WI38 (cell line): ENCODE results near the gene APBA1.

ENCODE experiments used
- H3K4me3 ChIP-seq: 2 replicates; pipeline ENCODE4 v1.5.1; 2011; ENCODE audit warnings: low read depth, mild to moderate bottlenecking, control low read depth, low read length
- TF ChIP-seq, protein P1 (sequence below): IDR thresholded peaks from 2 replicates; pipeline ENCODE4 v1.5.1; 2012; ENCODE audit warnings: low read depth, mild to moderate bottlenecking, control low read depth, low read length

Gene APBA1

DNA sequence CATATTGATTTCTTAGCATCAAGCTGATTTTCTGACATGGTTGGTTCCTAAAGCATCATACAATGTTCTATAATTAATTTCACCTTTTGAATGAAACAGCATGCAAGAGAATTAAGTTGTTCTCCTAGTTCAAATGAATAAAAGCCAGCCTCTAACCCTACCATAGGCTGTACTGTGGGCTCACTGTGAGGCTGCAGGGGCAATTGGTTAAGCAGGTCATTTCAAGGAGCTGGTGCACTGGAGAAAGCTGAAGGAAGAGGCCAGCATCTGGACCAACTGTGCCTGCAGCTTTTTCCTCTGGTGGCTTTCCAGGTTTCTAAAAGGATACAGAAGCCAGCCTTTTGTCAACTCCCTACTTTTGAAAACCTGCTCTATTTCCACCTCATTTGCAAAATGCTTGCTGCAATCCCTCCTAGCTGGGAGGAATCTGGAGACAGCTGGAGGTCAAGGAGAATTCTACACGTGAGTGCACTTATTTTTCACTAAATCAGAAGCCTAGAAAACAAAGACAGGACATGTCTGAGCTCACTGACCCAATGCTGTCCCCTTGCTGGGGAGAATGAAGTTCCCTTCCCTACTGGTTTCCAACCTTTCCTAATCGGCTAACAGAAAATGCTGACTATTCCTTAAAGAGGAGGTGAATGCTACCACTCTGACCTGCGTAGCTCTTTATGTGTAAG is 158.9 kb downstream of the APBA1 start:
- TF ChIP-seq, protein P1, sequence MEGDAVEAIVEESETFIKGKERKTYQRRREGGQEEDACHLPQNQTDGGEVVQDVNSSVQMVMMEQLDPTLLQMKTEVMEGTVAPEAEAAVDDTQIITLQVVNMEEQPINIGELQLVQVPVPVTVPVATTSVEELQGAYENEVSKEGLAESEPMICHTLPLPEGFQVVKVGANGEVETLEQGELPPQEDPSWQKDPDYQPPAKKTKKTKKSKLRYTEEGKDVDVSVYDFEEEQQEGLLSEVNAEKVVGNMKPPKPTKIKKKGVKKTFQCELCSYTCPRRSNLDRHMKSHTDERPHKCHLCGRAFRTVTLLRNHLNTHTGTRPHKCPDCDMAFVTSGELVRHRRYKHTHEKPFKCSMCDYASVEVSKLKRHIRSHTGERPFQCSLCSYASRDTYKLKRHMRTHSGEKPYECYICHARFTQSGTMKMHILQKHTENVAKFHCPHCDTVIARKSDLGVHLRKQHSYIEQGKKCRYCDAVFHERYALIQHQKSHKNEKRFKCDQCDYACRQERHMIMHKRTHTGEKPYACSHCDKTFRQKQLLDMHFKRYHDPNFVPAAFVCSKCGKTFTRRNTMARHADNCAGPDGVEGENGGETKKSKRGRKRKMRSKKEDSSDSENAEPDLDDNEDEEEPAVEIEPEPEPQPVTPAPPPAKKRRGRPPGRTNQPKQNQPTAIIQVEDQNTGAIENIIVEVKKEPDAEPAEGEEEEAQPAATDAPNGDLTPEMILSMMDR = no peak
- no peak overlapping the region for H3K4me3 ChIP-seq

DNA sequence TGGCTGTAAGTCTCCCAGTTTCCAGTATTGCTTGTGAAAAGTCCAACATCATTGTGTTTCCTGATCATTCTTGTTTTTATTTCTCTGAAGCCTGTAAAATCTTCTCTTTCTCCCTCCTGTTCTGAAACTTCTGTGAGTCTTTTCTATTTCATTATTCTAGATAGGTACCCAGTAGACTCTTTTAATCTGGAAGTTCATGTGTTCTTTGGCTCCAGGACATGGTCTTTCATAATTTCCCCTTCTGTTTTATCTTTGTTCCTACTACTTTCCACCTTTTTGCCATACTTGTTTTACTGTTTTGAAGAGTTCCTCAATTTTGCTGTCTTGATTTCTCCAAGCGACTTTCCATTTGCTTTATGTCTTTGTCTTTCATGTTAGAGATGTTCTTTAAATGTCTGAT is 168.1 kb downstream of the APBA1 start:
- H3K4me3 ChIP-seq = no peak overlapping the region
- TF ChIP-seq, protein P1 = no peak

DNA sequence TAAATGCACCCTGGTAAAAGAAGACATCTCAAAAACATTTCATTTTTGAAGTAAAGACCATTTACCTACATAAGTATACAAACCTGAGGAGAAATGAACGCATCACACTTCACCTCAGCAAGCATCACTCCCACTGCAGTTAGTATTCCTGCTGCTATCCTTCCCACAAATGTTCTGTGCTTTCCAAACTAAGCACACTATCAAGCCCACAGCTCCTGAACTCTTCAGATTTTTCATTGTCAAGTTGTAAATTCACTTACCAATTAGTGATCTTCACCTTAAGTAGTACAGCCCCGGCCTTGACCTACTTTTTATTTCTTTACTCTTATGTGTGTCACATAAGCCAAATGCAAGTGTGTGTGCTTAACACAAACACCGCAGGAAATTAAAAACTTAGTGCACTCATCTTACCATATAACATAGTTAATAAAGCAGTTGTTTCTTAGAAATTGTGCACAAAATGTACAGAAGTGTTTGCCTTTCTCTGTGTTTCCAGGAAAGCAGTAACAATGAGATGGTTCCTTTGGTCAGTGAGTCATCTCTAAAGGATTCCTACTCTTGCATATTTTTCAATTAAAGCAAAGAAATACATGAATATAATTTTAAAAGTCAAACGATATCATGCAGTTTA is 169.4 kb downstream of the APBA1 start:
- TF ChIP-seq, protein P1 = no peak
- no peak overlapping the region for H3K4me3 ChIP-seq

DNA sequence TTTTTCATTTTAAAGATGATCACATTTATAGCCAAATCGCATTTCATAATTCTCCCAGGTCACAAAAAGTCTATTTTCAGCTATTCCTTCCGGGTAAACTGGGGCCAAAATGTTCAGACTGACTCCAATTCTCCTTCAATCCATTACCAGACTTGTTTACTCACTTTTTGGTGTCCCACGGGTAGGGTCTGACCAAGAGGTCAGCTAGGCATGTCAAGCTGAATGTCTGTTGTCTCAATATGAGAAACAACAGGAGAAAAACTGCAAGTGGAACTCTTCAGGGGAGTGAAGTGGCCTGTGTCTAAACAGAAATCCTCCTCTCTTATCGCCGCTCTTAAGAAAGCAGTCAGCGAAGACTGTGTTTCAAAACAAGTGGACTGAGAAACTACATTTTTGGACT is 171.3 kb downstream of the APBA1 start:
- TF ChIP-seq, protein P1 = no peak
- H3K4me3 ChIP-seq = no peak overlapping the region

DNA sequence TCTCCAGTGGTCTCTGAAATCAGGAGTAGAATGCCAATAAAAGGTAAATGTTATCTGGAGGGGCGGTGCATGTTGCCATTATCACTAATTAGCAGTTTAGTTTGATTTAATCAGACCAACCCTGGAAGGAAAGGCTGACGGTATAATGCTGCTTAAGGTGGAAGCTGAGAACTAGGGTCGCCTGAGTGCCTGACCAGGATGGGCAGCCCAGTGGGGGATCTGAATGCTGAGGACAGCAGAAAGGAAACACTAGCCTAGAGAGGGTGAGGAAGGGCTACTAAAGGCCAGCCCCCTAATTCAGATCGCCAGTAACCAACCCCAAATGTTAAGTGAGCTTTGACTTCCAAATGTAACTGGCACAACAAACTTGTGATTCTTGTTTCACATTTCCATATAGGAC is 172.2 kb downstream of the APBA1 start:
- TF ChIP-seq, protein P1 = no peak
- no peak overlapping the region for H3K4me3 ChIP-seq

DNA sequence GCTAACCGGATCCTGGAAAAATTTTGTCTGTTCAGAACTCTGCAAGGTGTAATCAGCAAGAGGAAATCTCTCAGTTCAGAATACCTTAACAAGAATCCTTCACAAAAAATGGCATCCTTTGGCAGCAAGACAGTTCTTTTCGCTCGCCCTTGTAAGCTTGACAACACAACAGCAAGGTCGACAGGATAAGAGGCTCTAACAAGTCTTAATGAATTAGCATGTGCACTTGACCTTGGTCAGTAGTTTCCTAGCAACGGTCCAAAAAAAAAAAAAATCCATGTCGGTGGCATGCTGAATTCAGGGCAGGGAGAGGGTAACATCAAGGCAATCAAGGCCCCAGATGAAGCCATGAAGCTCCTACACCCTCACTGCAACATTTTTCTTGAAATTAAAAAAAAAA is 172.8 kb downstream of the APBA1 start:
- H3K4me3 ChIP-seq = no peak overlapping the region
- TF ChIP-seq, protein P1 = no peak

DNA sequence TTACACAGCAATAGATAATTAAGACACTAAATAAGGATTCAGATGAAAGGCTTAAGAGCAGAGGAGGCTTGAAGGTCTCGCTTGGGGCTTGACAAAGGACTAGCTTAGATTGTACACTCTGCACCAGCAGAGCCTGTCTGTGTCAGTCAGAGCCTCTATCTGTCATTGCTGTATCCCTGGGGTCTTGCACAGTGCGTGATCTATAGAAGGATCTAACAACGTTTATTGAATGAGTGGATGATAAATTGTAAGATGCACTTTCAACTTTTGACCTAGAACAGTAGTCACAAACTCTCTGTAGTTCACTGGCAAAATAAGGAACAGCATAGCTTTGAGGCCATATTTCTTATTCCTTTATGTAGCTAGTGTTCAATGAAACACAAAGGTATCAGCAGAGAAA is 173.7 kb downstream of the APBA1 start:
- TF ChIP-seq, protein P1 = no peak
- no peak overlapping the region for H3K4me3 ChIP-seq
